Liver (tissue), 9 donors: ENCODE data around the gene PLLP. TPM values are rescaled to one million over a fixed set of nuclear protein-coding genes. Genes with fewer than 3 reads are reported as not detected.

Source experiments
- DNase-seq: peaks from one replicate; pipeline ENCODE4 v3.0.0-alpha.2; 2017; ENCODE audit warnings: low spot score
- H3K27ac ChIP-seq, 2 donors: one replicate each; pipeline ENCODE4 v1.7.0; 2013; ENCODE audit warnings: inconsistent platforms in 2 of 2, low read length in 2 of 2, control low read depth in 1 of 2, low read depth in 1 of 2, mild to moderate bottlenecking in 1 of 2
- H3K27me3 ChIP-seq, 4 donors: one replicate each; pipeline versions ENCODE4 v1.6.1 to v1.7.0; 2013; ENCODE audit warnings: low read length in 3 of 4, inconsistent platforms in 1 of 4, mild to moderate bottlenecking in 1 of 4, moderate library complexity in 1 of 4; ENCODE audit not compliant: control insufficient read depth in 4 of 4, insufficient read depth in 4 of 4
- H3K36me3 ChIP-seq, 4 donors: one replicate each; pipeline versions ENCODE4 v1.6.1 to v1.7.0; 2013; ENCODE audit warnings: low read length in 3 of 4, mild to moderate bottlenecking in 3 of 4, low read depth in 1 of 4, moderate library complexity in 1 of 4; ENCODE audit not compliant: control insufficient read depth in 4 of 4, insufficient read depth in 3 of 4
- H3K4me1 ChIP-seq, 4 donors: one replicate each; pipeline versions ENCODE4 v1.6.1 to v1.7.0; 2013; ENCODE audit warnings: low read length in 3 of 4, mild to moderate bottlenecking in 3 of 4, moderate library complexity in 1 of 4; ENCODE audit not compliant: control insufficient read depth in 4 of 4, insufficient read depth in 4 of 4
- H3K4me3 ChIP-seq, 3 donors: one replicate each; pipeline versions ENCODE4 v1.6.1 to v1.7.0; 2013; ENCODE audit warnings: low read length in 3 of 3, control low read depth in 1 of 3, low read depth in 1 of 3, mild to moderate bottlenecking in 1 of 3
- H3K9ac ChIP-seq, 2 donors: one replicate each; pipeline ENCODE4 v1.7.0; 2013; ENCODE audit warnings: low read length in 2 of 2, mild to moderate bottlenecking in 2 of 2, moderate library complexity in 2 of 2, control low read depth in 1 of 2, low read depth in 1 of 2
- H3K9me3 ChIP-seq, 4 donors: one replicate each; pipeline versions ENCODE4 v1.6.1 to v1.7.0; 2013; ENCODE audit warnings: low read length in 3 of 4; ENCODE audit not compliant: control insufficient read depth in 4 of 4
- EGR1 ChIP-seq, 2 donors: IDR thresholded peaks; 2 replicates each; pipeline ENCODE4 v1.6.1; 2016 to 2018; ENCODE audit warnings: antibody characterized with exemption in 2 of 2, low read depth in 2 of 2
- FOXA2 ChIP-seq: IDR thresholded peaks from 2 replicates; pipeline ENCODE4 v1.6.1; 2016; ENCODE audit warnings: antibody characterized with exemption
- GABPA ChIP-seq, 2 donors: IDR thresholded peaks in 1 of 2; conservative IDR thresholded peaks in 1 of 2; 2 replicates each; pipeline ENCODE4 v1.6.1; 2016; ENCODE audit warnings: antibody characterized with exemption in 2 of 2, mild to moderate bottlenecking in 1 of 2, moderate library complexity in 1 of 2
- HNF4A ChIP-seq, 2 donors: conservative IDR thresholded peaks; 2 replicates each; pipeline ENCODE4 v1.6.1; 2016; ENCODE audit warnings: antibody characterized with exemption in 2 of 2, mild to moderate bottlenecking in 2 of 2
- HNF4G ChIP-seq: IDR thresholded peaks from 2 replicates; pipeline ENCODE4 v1.6.1; 2016; ENCODE audit warnings: antibody characterized with exemption
- JUND ChIP-seq, 2 donors: IDR thresholded peaks; 2 replicates each; pipeline ENCODE4 v1.6.1; 2016; ENCODE audit warnings: antibody characterized with exemption in 2 of 2
- NR2F2 ChIP-seq: IDR thresholded peaks from 2 replicates; pipeline ENCODE4 v1.6.1; 2016; ENCODE audit warnings: antibody characterized with exemption
- RAD21 ChIP-seq, 2 donors: IDR thresholded peaks; 2 replicates each; pipeline ENCODE4 v1.6.1; 2016; ENCODE audit warnings: antibody characterized with exemption in 2 of 2, mild to moderate bottlenecking in 2 of 2
- RXRA ChIP-seq, 2 donors: IDR thresholded peaks; 2 replicates each; pipeline ENCODE4 v1.6.1; 2017 to 2018; ENCODE audit warnings: antibody characterized with exemption in 2 of 2, mild to moderate bottlenecking in 1 of 2
- TAF1 ChIP-seq: conservative IDR thresholded peaks from 2 replicates; pipeline ENCODE4 v1.6.1; 2016; ENCODE audit warnings: antibody characterized with exemption, mild to moderate bottlenecking
- WGBS: extraction: QIAGEN DNeasy Blood & Tissue Kit; methylation state at CpG from one replicate; pipeline ENCODE4 v1.1.7; 2013; 5-methylcytosine and 5-hydroxymethylcytosine counted together
- polyA plus RNA-seq, 2 donors: library from polyadenylated mRNA; stranded (reverse) in 1 of 2; unstranded in 1 of 2; fragments of 200-250 nt in 1 of 2; fragments of >200 nt in 1 of 2; fragmentation: Nextera tagmentation in 1 of 2; extraction: Ambion mirVana in 1 of 2; gene quantifications; one replicate each; pipeline versions ENCODE4 v1.2.1 to v1.2.3, GENCODE V29; 2013 to 2015
- total RNA-seq, 2 donors: library from RNA; depleted of rRNA; stranded (reverse); fragments of >200 nt; gene quantifications; one replicate each; pipeline ENCODE4 v1.2.3, GENCODE V29; 2014
- TF ChIP-seq, protein P1 (sequence below): fragments of 150-350 bp; IDR thresholded peaks from 2 replicates; pipeline ENCODE4 v1.5.1; 2017; ENCODE audit warnings: improper control_type of control experiment, low read depth, low read length; ENCODE audit not compliant: missing input control
- TF ChIP-seq, protein P2 (sequence below): IDR thresholded peaks from 2 replicates; pipeline ENCODE4 v1.6.1; 2016; ENCODE audit warnings: antibody characterized with exemption
- TF ChIP-seq, protein P3 (sequence below): IDR thresholded peaks from 2 replicates; pipeline ENCODE4 v1.6.1; 2016; ENCODE audit warnings: antibody characterized with exemption, mild to moderate bottlenecking
- TF ChIP-seq, protein P4 (sequence below): IDR thresholded peaks from 2 replicates; pipeline ENCODE4 v1.6.1; 2016; ENCODE audit warnings: antibody characterized with exemption
- donor health status: healthy.
- donor health status: healthy.
- donor health status: healthy.
- donor health status: healthy.
- donor health status: healthy.

The PLLP gene
- total and polyA plus RNA-seq, 4 donors = 1.4 to 5.2 (median 2.7) TPM

DNA sequence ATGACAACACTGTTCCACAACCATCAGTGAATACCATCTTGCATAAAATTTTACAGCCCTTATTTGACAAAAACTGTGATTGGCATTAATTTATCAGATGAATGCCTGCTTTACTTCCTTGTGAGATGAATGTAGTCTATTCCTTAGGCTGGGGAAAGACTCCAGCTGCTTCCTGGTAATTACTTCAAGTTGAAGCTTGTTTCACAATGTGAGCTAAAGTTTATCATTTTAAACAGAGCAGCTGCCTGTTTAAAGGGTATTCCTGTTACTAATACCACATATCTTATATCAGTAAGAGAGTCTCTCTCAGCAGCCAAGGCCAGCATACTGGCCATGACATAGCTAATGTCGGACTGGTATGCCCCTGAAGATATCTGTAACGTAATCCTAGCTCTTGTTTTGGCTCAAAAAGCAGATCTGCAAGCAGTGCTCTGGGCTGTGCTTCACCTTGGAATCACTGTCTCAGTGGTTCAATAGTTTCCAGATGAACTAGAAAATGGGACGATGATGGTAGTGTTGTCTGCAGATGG, 52.6 kb downstream of the PLLP start:
- DNase-seq = no peak
- Histone ChIP-seq H3K9me3 (no peaks in the 10 kb centered on the region), H3K9ac (no peak overlapping the region), H3K4me3 (no peak overlapping the region), H3K27me3 (no peaks in the 10 kb centered on the region), H3K4me1 (no peaks in the 10 kb centered on the region), H3K36me3 (peaks cover 17 to 78% (median 60%) of the 10 kb centered on the region in 4 donors), H3K27ac (no peak overlapping the region)
- WGBS = 96% methylated on average over 3 of the region's 3 CpGs
- TF ChIP-seq, protein P1, sequence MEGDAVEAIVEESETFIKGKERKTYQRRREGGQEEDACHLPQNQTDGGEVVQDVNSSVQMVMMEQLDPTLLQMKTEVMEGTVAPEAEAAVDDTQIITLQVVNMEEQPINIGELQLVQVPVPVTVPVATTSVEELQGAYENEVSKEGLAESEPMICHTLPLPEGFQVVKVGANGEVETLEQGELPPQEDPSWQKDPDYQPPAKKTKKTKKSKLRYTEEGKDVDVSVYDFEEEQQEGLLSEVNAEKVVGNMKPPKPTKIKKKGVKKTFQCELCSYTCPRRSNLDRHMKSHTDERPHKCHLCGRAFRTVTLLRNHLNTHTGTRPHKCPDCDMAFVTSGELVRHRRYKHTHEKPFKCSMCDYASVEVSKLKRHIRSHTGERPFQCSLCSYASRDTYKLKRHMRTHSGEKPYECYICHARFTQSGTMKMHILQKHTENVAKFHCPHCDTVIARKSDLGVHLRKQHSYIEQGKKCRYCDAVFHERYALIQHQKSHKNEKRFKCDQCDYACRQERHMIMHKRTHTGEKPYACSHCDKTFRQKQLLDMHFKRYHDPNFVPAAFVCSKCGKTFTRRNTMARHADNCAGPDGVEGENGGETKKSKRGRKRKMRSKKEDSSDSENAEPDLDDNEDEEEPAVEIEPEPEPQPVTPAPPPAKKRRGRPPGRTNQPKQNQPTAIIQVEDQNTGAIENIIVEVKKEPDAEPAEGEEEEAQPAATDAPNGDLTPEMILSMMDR = no peak
- TF ChIP-seq RAD21 (IDR thresholded peaks at IDR 0.05) (no peak), GABPA (IDR thresholded peaks at IDR 0.05 in 1 of 2, conservative IDR thresholded peaks at IDR 0.05 in 1 of 2) (no peak), FOXA2 (no peak), HNF4A (conservative IDR thresholded peaks at IDR 0.05) (no peak), JUND (IDR thresholded peaks at IDR 0.05) (no peak), RXRA (IDR thresholded peaks at IDR 0.05) (no peak), NR2F2 (no peak), TAF1 (no peak), HNF4G (no peak), EGR1 (IDR thresholded peaks at IDR 0.05; ENCODE audit: low read depth in 2 of 2) (no peak)
- TF ChIP-seq, protein P2, sequence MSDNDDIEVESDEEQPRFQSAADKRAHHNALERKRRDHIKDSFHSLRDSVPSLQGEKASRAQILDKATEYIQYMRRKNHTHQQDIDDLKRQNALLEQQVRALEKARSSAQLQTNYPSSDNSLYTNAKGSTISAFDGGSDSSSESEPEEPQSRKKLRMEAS = no peak
- TF ChIP-seq, protein P3, sequence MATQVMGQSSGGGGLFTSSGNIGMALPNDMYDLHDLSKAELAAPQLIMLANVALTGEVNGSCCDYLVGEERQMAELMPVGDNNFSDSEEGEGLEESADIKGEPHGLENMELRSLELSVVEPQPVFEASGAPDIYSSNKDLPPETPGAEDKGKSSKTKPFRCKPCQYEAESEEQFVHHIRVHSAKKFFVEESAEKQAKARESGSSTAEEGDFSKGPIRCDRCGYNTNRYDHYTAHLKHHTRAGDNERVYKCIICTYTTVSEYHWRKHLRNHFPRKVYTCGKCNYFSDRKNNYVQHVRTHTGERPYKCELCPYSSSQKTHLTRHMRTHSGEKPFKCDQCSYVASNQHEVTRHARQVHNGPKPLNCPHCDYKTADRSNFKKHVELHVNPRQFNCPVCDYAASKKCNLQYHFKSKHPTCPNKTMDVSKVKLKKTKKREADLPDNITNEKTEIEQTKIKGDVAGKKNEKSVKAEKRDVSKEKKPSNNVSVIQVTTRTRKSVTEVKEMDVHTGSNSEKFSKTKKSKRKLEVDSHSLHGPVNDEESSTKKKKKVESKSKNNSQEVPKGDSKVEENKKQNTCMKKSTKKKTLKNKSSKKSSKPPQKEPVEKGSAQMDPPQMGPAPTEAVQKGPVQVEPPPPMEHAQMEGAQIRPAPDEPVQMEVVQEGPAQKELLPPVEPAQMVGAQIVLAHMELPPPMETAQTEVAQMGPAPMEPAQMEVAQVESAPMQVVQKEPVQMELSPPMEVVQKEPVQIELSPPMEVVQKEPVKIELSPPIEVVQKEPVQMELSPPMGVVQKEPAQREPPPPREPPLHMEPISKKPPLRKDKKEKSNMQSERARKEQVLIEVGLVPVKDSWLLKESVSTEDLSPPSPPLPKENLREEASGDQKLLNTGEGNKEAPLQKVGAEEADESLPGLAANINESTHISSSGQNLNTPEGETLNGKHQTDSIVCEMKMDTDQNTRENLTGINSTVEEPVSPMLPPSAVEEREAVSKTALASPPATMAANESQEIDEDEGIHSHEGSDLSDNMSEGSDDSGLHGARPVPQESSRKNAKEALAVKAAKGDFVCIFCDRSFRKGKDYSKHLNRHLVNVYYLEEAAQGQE = no peak
- TF ChIP-seq, protein P4, sequence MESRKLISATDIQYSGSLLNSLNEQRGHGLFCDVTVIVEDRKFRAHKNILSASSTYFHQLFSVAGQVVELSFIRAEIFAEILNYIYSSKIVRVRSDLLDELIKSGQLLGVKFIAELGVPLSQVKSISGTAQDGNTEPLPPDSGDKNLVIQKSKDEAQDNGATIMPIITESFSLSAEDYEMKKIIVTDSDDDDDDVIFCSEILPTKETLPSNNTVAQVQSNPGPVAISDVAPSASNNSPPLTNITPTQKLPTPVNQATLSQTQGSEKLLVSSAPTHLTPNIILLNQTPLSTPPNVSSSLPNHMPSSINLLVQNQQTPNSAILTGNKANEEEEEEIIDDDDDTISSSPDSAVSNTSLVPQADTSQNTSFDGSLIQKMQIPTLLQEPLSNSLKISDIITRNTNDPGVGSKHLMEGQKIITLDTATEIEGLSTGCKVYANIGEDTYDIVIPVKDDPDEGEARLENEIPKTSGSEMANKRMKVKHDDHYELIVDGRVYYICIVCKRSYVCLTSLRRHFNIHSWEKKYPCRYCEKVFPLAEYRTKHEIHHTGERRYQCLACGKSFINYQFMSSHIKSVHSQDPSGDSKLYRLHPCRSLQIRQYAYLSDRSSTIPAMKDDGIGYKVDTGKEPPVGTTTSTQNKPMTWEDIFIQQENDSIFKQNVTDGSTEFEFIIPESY = no peak

DNA sequence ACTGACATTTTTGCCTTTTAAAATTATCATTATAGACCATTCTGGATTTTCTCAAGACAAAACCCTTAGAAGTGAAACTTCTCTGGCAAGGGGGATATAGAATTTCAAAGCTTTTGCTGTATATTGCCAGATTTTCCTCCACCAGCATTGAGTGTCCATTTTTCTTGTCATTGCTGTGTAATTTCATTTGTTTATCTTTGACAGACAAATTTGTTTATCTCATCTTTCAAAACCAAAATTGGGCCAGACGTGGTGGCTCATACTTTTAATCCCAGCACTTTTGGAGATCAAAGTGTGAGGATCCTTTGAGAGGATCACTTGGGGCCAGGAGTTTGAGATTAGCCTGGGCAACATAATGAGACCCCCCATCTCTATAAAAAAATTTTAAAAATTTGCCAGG, 55.4 kb downstream of the PLLP start:
- TF ChIP-seq TAF1 = no peak
- Histone ChIP-seq H3K9ac (no peak overlapping the region), H3K4me3 (no peak overlapping the region), H3K27ac (no peak overlapping the region), H3K36me3 (peaks cover 26 to 78% (median 64%) of the 10 kb centered on the region in 4 donors), H3K9me3 (no peaks in the 10 kb centered on the region), H3K4me1 (no peaks in the 10 kb centered on the region), H3K27me3 (no peaks in the 10 kb centered on the region)
- no peak for DNase-seq
- WGBS = 78% methylated on average over 1 of the region's 1 CpG
